HG02885 (cell line): ENCODE measurements around the gene RHEBL1.

Experiments
- ATAC-seq: cut with Tn5 transposase; IDR thresholded peaks from one replicate; pipeline ENCODE4 v1.9.1; 2021; ENCODE audit warnings: mild to moderate bottlenecking; ENCODE audit not compliant: unreplicated experiment, poor library complexity

RHEBL1 gene

DNA sequence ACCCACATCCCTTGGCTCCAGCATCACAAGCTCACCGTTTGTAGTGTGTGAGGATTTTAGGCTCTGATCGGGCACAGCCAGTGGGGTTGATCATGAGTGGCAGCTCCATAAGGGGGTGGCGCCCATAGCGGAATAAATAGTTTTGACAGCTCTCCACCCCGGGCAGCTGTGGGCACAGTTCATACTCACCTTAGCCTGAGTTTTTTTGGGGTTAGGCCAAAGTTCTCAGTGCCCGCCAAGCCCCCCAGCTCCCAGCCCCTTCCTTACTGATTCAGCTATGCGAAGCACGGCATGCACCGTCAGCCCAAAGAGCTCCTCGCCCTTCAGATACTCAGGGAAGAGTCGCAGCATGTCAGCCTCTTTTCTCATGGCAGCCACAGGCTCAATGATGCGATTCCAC is 45.2 kb downstream of the RHEBL1 start:
- no peak for ATAC-seq

DNA sequence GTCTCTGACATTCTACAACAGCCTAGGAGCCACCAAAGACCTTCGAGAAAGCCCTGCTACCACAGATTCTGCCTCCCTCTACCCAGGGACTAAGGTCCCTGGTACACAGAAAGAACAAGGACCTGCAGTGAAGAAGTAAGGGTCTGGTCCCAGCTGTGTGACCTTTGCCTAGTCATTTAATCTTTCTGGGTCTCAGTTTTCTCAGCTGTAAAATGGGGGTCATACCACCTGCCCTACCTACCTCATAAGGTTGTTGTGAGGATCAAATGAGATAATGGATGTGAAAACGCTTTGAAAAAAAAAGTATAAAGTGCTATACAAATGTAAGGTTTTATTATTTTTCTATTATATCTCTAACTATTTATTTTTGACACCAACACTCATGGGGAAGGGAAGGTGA is 46.0 kb downstream of the RHEBL1 start:
- no peak for ATAC-seq

GRCh38 chr12:49022558-49023178 is 47.1 kb downstream of the RHEBL1 start:
- ATAC-seq = no peak

GRCh38 chr12:49021292-49021915 is 48.4 kb downstream of the RHEBL1 start:
- ATAC-seq = no peak

- ATAC-seq = no peak
These were observed 49.3 kb downstream of the RHEBL1 start for GRCh38 chr12:49020441-49020840.

- ATAC-seq = no peak
These were observed 50.1 kb downstream of the RHEBL1 start for GRCh38 chr12:49019443-49020324.

GRCh38 chr12:49019120-49019430 is 50.7 kb downstream of the RHEBL1 start:
- no peak for ATAC-seq

DNA sequence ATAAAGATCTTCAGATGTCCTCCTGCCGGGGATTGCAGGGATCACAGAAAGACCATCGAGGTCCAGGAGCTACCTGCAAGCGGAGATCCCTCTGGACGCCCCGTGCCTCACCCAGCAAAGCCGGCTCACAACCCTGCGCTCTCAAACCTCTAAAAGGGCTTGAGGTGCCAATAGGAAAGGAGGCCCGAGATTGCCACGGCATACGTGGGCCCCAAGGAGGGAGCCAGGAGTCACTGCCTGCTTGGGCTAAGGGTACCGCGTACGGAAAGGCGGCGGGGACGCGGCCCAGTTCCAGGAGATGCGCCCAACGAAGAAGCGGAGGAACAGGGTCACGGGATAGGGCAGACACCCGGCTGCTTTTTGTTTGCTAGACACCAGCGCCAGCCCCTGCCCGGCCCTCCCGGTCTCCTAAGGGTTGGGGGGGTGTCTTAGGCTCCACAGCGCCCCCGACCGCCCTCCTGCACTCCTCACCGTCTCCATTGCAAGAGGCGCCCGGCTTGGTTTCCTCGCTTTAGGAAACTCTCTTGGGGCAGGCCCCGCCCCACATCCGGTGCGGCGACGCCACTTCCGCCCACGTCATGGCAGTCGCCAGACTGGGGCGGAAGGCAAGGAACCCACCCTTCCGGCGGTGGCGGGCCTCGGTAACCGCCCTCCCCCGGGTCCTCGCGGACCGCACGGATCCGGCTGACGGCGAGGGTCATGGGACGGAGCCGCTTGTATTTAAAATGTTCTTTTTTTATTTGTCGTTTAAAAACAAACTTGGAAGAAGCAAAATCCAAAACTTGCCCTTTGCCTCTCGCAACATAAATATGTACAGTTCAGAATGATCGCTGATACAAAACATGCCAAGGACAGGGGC is 51.3 kb downstream of the RHEBL1 start, which contains the start of gene PRKAG1:
Gene PRKAG1, minus strand, starts transcription at position 516 of the 859 bp plus-strand sequence. Its CDS starts 36 bp downstream, at position 480.
- peak; percentile 92 for ATAC-seq

- ATAC-seq = peak; percentile 19
These were observed 51.9 kb downstream of the RHEBL1 start for GRCh38 chr12:49017891-49018260.

GRCh38 chr12:49015196-49015595 is 54.6 kb downstream of the RHEBL1 start:
- no peak for ATAC-seq
